SJSA1 (cell line): Measurements from ENCODE around the gene EFCAB8. TPM values are rescaled to one million over a fixed set of nuclear protein-coding genes. Genes with fewer than 3 reads are reported as not detected.

Experiments
- DNase-seq, 2 experiments: peaks; one replicate each; pipeline ENCODE4 v3.0.0-alpha.2; 2015 to 2020; ENCODE audit warnings: low spot score in 2 of 2, low read depth in 1 of 2
- H3K27ac ChIP-seq: fragments of 250-450 bp; sonication (Bioruptor Pico); 2 replicates; pipeline ENCODE4 v1.5.1; 2020; ENCODE audit warnings: mild to moderate bottlenecking, moderate library complexity
- H3K27me3 ChIP-seq: fragments of 250-450 bp; sonication (Bioruptor Pico); replicated peaks from 2 replicates; pipeline ENCODE4 v1.5.1; 2020; ENCODE audit warnings: mild to moderate bottlenecking, moderate library complexity
- H3K36me3 ChIP-seq: fragments of 250-450 bp; sonication (Bioruptor Pico); 2 replicates; pipeline ENCODE4 v1.5.1; 2020; ENCODE audit warnings: mild to moderate bottlenecking
- H3K4me1 ChIP-seq: fragments of 250-450 bp; sonication (Bioruptor Pico); replicated peaks from 2 replicates; pipeline ENCODE4 v1.6.1; 2021; ENCODE audit warnings: mild to moderate bottlenecking
- H3K4me3 ChIP-seq: fragments of 250-450 bp; sonication (Bioruptor Pico); 2 replicates; pipeline ENCODE4 v1.5.1; 2020; ENCODE audit warnings: mild to moderate bottlenecking
- H3K9me3 ChIP-seq: fragments of 250-450 bp; sonication (Bioruptor Pico); replicated peaks from 2 replicates; pipeline ENCODE4 v1.5.1; 2020; ENCODE audit warnings: mild to moderate bottlenecking
- total RNA-seq: library from RNA; depleted of rRNA; stranded (reverse); fragments of >200 nt; shearing (Covaris generic); gene quantifications from 2 replicates; pipeline ENCODE4 v1.2.3, GENCODE V29; 2014; rRNA removed

The EFCAB8 gene
- total RNA-seq, 1 experiment from 2014 or later, result 0.08 TPM

- peaks cover 4% of the 10 kb centered on the region; the same call in 1 of the 2 replicates for H3K9me3 ChIP-seq
- no peak for DNase-seq
- 0 out of 2 replicates have a peak, but pooled peaks cover 3% of the 10 kb centered on the region for H3K4me1 ChIP-seq
- H3K36me3 ChIP-seq, result no peaks in the 10 kb centered on the region
- H3K27me3 ChIP-seq, result no peaks in the 10 kb centered on the region; the same call in 1 of the 2 replicates
- no peak overlapping the region for H3K27ac ChIP-seq
- no peak overlapping the region for H3K4me3 ChIP-seq
These were observed 150.8 kb downstream of the EFCAB8 start for GRCh38 chr20:33009214-33010132.

- Histone ChIP-seq H3K27me3 (no peaks in the 10 kb centered on the region; the same call in 1 of the 2 replicates), H3K4me1 (0 out of 2 replicates have a peak, but pooled peaks cover 3% of the 10 kb centered on the region), H3K9me3 (peaks cover 4% of the 10 kb centered on the region; the same call in 1 of the 2 replicates), H3K36me3 (no peaks in the 10 kb centered on the region), H3K27ac (no peak overlapping the region), H3K4me3 (no peak overlapping the region)
- no peak for DNase-seq
These were observed 151.4 kb downstream of the EFCAB8 start for GRCh38 chr20:33010133-33010504.

DNA sequence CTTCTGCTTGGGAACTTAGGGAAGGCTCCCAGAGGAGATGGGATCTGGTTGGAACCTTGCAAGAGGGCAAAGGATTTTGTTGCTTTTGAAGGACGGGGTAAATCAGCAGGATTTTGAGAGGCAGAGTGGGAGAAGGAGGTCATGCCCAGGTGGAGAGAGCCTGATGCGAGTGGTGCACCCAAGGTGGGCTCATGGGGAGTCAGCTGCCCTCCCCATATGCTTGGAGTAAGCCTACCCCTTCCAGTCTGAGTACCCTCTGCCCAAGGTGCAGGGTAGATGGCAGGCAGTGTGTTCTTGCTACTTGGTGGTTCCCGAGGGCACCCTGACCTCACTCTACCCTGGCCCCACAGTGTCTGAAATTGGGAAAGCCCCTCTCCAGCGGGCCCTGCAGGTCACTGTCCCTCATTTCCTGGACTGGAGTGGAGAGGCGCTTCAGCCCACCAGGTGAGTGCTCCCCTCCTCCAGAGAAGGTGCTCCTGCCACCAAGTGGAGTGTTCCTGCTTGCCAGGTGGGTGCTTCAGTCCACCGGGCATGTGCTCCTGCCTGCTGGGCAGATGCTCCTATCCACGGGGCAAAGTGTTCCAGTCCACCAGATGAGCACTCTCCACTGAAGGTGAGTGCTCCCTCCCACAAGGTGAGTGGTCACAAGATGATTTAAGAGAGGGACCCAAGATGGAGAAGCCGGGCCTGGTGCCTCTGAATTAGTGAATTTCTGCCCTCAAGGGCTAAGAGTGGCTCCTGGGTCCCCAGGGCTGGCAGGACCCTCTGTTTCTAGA lies 152.1 kb downstream of the EFCAB8 start:
- Histone ChIP-seq H3K9me3 (no peaks in the 10 kb centered on the region), H3K27me3 (no peaks in the 10 kb centered on the region; the same call in 1 of the 2 replicates), H3K4me1 (0 out of 2 replicates have a peak, but pooled peaks cover 3% of the 10 kb centered on the region), H3K27ac (no peak overlapping the region), H3K36me3 (no peaks in the 10 kb centered on the region), H3K4me3 (no peak overlapping the region)
- no peak for DNase-seq

Other genes starting within 250 kb of the EFCAB8 start
- gene C20orf203, start 185.0 kb upstream of the EFCAB8 start, total RNA-seq, result not detected in 2 replicates
- gene COMMD7, start 115.5 kb upstream of the EFCAB8 start, total RNA-seq, result 43.8 and 53.3 TPM in 2 replicates
- gene DNMT3B, start 96.5 kb upstream of the EFCAB8 start, total RNA-seq, result 2.6 and 5.6 TPM in 2 replicates
- gene MAPRE1, start 39.0 kb upstream of the EFCAB8 start, total RNA-seq, result 250 and 275 TPM in 2 replicates
- not detected in 2 replicates for gene SUN5, start 145.5 kb downstream of the EFCAB8 start, total RNA-seq
- not detected in 2 replicates for gene BPIFB2, start 148.8 kb downstream of the EFCAB8 start, total RNA-seq
- not detected in 2 replicates for gene BPIFB6, start 172.7 kb downstream of the EFCAB8 start, total RNA-seq
- gene BPIFB3, start 195.0 kb downstream of the EFCAB8 start, total RNA-seq, result not detected in 2 replicates
- not detected in 2 replicates for gene BPIFB4, start 220.7 kb downstream of the EFCAB8 start, total RNA-seq